Activated T-cell treated with anti-CD3 and anti-CD28 coated beads for 4 hours (primary cell): Measurements from ENCODE around the gene LLGL2.

ENCODE experiments used
- DNase-seq: peaks from one replicate; pipeline ENCODE4 v3.0.0-alpha.2; 2020

Gene LLGL2

GRCh38 chr17:75553295-75554110 is 28.0 kb downstream of the LLGL2 start:
- DNase-seq, result no peak

GRCh38 chr17:75555679-75556153 is 30.2 kb downstream of the LLGL2 start:
- DNase-seq, result no peak

- no peak for DNase-seq
Measured at GRCh38 chr17:75557075-75557851, 31.8 kb downstream of the LLGL2 start.

GRCh38 chr17:75557852-75558665 is 32.6 kb downstream of the LLGL2 start:
- no peak for DNase-seq

GRCh38 chr17:75558666-75559530 is 33.4 kb downstream of the LLGL2 start:
- DNase-seq, result no peak

- no peak for DNase-seq
Measured at GRCh38 chr17:75559958-75560533, 34.5 kb downstream of the LLGL2 start.

GRCh38 chr17:75561927-75562603 is 36.6 kb downstream of the LLGL2 start:
- DNase-seq, result no peak

GRCh38 chr17:75563063-75563758 is 37.7 kb downstream of the LLGL2 start:
- no peak for DNase-seq

- no peak for DNase-seq
Measured at GRCh38 chr17:75564195-75564594, 38.7 kb downstream of the LLGL2 start.

- DNase-seq, result no peak
Measured at GRCh38 chr17:75565066-75565465, 39.6 kb downstream of the LLGL2 start.

GRCh38 chr17:75565618-75566017 is 40.1 kb downstream of the LLGL2 start:
- no peak for DNase-seq

GRCh38 chr17:75566416-75566815 is 40.9 kb downstream of the LLGL2 start:
- no peak for DNase-seq

- no peak for DNase-seq
Measured at GRCh38 chr17:75566834-75567233, 41.3 kb downstream of the LLGL2 start.

GRCh38 chr17:75568412-75569255 is 43.1 kb downstream of the LLGL2 start:
- no peak for DNase-seq

- DNase-seq, result no peak
Measured at GRCh38 chr17:75570034-75570676, 44.7 kb downstream of the LLGL2 start.

- DNase-seq, result no peak
Measured at GRCh38 chr17:75570772-75571171, 45.3 kb downstream of the LLGL2 start.

- DNase-seq, result no peak
Measured at GRCh38 chr17:75571197-75571884, 45.8 kb downstream of the LLGL2 start.

GRCh38 chr17:75571885-75572215 is 46.4 kb downstream of the LLGL2 start:
- no peak for DNase-seq
